Tibial nerve (tissue), 3 donors: Measurements from ENCODE around the gene STK39.

Experiments
- POLR2A ChIP-seq, 2 donors: fragments of 450-650 bp; IDR thresholded peaks; one replicate each; pipeline ENCODE4 v1.6.1; 2017; ENCODE audit warnings: antibody characterized with exemption in 2 of 2, mild to moderate bottlenecking in 2 of 2, moderate library complexity in 2 of 2
- TF ChIP-seq, protein P1 (sequence below), 5 experiments: fragments of 200-600 bp in 3 of 5; fragments of 450-650 bp in 2 of 5; sonication (generic) in 3 of 5; IDR thresholded peaks; one replicate each; pipeline ENCODE4 v1.5.1; 2016 to 2019; ENCODE audit warnings: antibody characterized with exemption in 5 of 5, mild to moderate bottlenecking in 3 of 5, moderate library complexity in 2 of 5

DNA sequence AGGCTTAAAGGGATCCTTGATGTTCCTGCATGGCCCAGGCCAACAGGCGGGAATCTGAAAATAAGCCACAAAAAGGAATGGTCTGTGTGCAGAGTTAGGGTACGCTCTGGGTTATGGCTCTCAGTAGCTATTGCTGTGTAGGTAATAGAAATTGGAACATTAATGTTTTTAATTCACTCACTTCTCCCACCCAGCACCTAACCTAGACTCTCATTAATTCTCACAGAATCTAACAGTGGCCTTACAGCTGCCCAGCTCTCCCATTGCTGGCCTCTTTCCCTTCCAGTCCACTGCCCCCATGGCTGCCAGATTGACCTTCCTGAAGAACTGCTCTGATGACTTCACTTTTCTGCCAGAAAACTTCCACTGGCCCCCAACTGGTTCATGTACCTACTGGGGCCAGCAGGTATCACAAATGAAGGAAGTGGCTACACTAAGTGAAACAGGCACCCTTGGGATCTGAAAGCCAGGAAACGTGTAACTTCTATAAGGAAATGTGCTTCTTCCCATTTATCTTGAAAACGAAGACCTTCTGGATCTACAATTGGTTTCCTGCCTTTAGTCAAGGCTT, 315.2 kb downstream of the STK39 start:
- TF ChIP-seq, protein P1, sequence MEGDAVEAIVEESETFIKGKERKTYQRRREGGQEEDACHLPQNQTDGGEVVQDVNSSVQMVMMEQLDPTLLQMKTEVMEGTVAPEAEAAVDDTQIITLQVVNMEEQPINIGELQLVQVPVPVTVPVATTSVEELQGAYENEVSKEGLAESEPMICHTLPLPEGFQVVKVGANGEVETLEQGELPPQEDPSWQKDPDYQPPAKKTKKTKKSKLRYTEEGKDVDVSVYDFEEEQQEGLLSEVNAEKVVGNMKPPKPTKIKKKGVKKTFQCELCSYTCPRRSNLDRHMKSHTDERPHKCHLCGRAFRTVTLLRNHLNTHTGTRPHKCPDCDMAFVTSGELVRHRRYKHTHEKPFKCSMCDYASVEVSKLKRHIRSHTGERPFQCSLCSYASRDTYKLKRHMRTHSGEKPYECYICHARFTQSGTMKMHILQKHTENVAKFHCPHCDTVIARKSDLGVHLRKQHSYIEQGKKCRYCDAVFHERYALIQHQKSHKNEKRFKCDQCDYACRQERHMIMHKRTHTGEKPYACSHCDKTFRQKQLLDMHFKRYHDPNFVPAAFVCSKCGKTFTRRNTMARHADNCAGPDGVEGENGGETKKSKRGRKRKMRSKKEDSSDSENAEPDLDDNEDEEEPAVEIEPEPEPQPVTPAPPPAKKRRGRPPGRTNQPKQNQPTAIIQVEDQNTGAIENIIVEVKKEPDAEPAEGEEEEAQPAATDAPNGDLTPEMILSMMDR (IDR thresholded peaks at IDR 0.05) = no peak
- TF ChIP-seq POLR2A (IDR thresholded peaks at IDR 0.05) = no peak
